K562 (cell line): ENCODE data around the gene CEBPB. TPM values are rescaled to one million over a fixed set of nuclear protein-coding genes. Genes with fewer than 3 reads are reported as not detected.

Source experiments
- ATAC-seq: fragments of 200-7000 bp; cut with Tn5 transposase; 3 replicates; pipeline ENCODE4 v1.9.1; 2020; ENCODE audit warnings: moderate library complexity
- BruUV-seq: library from RNA; stranded (reverse); fragments of 400-500 nt; replicated peaks from 2 replicates; lab custom pipeline; 2021; lab: Mats Ljungman, UMichigan
- CTCF ChIA-PET: fragments of 300-600 bp; formaldehyde crosslinking; extraction: SDS; loops from one replicate; lab custom pipeline; 2021; ENCODE audit warnings: low intra/inter-chr PET ratio; lab: Yijun Ruan, JAX
- POLR2A ChIA-PET: fragments of 300-600, 350-650 bp; sonication (Branson Sonifier 250); formaldehyde crosslinking; extraction: SDS; loops from one replicate; lab custom pipeline; 2021; ENCODE audit warnings: antibody characterized with exemption, inconsistent platforms; lab: Yijun Ruan, JAX
- DNase-seq, 4 experiments: peaks; one replicate each; pipeline versions ENCODE4 v3.0.0 to v3.0.0-alpha.2; 2011 to 2018; ENCODE audit warnings: low spot score in 3 of 4, mixed read lengths in 3 of 4; ENCODE audit errors: extremely low read depth in 1 of 4
- FAIRE-seq: peaks from 2 replicates; lab custom pipeline; 2011; peaks lifted over from hg19 to GRCh38; lab: Jason Lieb, UNC
- H2AFZ ChIP-seq: 2 replicates; pipeline ENCODE4 v1.6.0; 2011; ENCODE audit warnings: low read depth, low read length, control low read depth, inconsistent platforms
- H3K27ac ChIP-seq: fragments of 200-600 bp; 3 replicates; pipeline ENCODE4 v1.8.0; 2011; ENCODE audit warnings: low read depth, mild to moderate bottlenecking, control low read depth, inconsistent platforms, low read length, moderate library complexity, mixed read lengths; ENCODE audit errors: extremely low read depth
- H3K27me3 ChIP-seq, 2 experiments: fragments of 300-600 bp in 1 of 2; 2 replicates in 1 of 2; 3 replicates in 1 of 2; pipeline versions ENCODE4 v1.6.0 to v1.8.0; 2011; ENCODE audit warnings: inconsistent platforms in 2 of 2, low read length in 2 of 2, mild to moderate bottlenecking in 1 of 2, mixed read lengths in 1 of 2, moderate library complexity in 1 of 2; ENCODE audit not compliant: control insufficient read depth in 2 of 2, insufficient read depth in 2 of 2
- H3K36me3 ChIP-seq: fragments of 300-600 bp; 3 replicates; pipeline ENCODE4 v1.8.0; 2011; ENCODE audit warnings: mild to moderate bottlenecking, low read length, inconsistent platforms; ENCODE audit not compliant: control insufficient read depth, insufficient read depth
- H3K4me1 ChIP-seq, 2 experiments: fragments of 200-600 bp in 1 of 2; replicated peaks in 1 of 2; 2 replicates in 1 of 2; 3 replicates in 1 of 2; pipeline versions ENCODE4 v1.5.1 to v1.8.0; 2011; ENCODE audit warnings: inconsistent platforms in 2 of 2, low read length in 2 of 2, mild to moderate bottlenecking in 1 of 2, mixed read lengths in 1 of 2, moderate library complexity in 1 of 2; ENCODE audit not compliant: control insufficient read depth in 2 of 2, insufficient read depth in 2 of 2
- H3K4me2 ChIP-seq: 2 replicates; pipeline ENCODE4 v1.6.1; 2011; ENCODE audit warnings: low read length, control low read depth, inconsistent platforms, mixed read lengths; ENCODE audit not compliant: insufficient read depth
- H3K4me3 ChIP-seq: fragments of 200-600 bp; sonication (generic), shearing (Covaris generic); 2 replicates; pipeline ENCODE4 v1.5.1; 2016; ENCODE audit warnings: control low read depth, inconsistent platforms
- H3K79me2 ChIP-seq: fragments of 200-600 bp; 3 replicates; pipeline ENCODE4 v1.8.0; 2011; ENCODE audit warnings: low read length, inconsistent platforms; ENCODE audit not compliant: control insufficient read depth, insufficient read depth
- H3K9ac ChIP-seq, 2 experiments: 2 replicates each; pipeline versions ENCODE4 v1.6.0 to v1.6.1; 2011; ENCODE audit warnings: low read depth in 2 of 2, low read length in 2 of 2, control low read depth in 1 of 2, inconsistent platforms in 1 of 2, mild to moderate bottlenecking in 1 of 2, mixed read lengths in 1 of 2; ENCODE audit not compliant: insufficient read depth in 1 of 2
- H3K9me1 ChIP-seq: one replicate; pipeline ENCODE4 v1.6.0; 2011; ENCODE audit warnings: inconsistent platforms, mild to moderate bottlenecking, low read length, moderate library complexity; ENCODE audit not compliant: control insufficient read depth, insufficient read depth
- H3K9me3 ChIP-seq: replicated peaks from 2 replicates; pipeline ENCODE4 v1.5.1; 2011; ENCODE audit warnings: low read depth, low read length, inconsistent platforms; ENCODE audit not compliant: control insufficient read depth, insufficient read depth
- H4K20me1 ChIP-seq: replicated peaks from 2 replicates; pipeline ENCODE4 v1.6.1; 2011; ENCODE audit warnings: low read length, inconsistent platforms, mixed read lengths; ENCODE audit not compliant: control insufficient read depth, insufficient read depth
- CCAR2 ChIP-seq: fragments of 200-400 bp; formaldehyde crosslinking; IDR thresholded peaks from 2 replicates; pipeline ENCODE4 v1.6.1; 2017; ENCODE audit warnings: mild to moderate bottlenecking, low read depth, low read length
- CREM ChIP-seq: IDR thresholded peaks from 2 replicates; pipeline ENCODE4 v1.6.1; 2014; ENCODE audit warnings: antibody characterized with exemption, low read depth
- ELF2 ChIP-seq: fragments of 250-450 bp; sonication (Bioruptor Pico); IDR thresholded peaks from 2 replicates; pipeline ENCODE4 v1.5.0; 2021; ENCODE audit warnings: mild to moderate bottlenecking
- ESRRA ChIP-seq: fragments of 450-650 bp; IDR thresholded peaks from 2 replicates; pipeline ENCODE4 v1.6.1; 2014; ENCODE audit warnings: low read depth, mild to moderate bottlenecking, moderate library complexity, borderline replicate concordance
- FOXJ2 ChIP-seq: fragments of 200-800 bp; sonication (Bioruptor generic); IDR thresholded peaks from 2 replicates; pipeline ENCODE4 v1.6.1; 2016; ENCODE audit warnings: missing genetic modification characterization, missing compliant biosample characterization
- JUN ChIP-seq, 2 experiments: sonication (generic) in 1 of 2; formaldehyde crosslinking in 1 of 2; IDR thresholded peaks; 2 replicates each; pipeline versions ENCODE4 v1.6.1 to v1.8.0; 2012 to 2022; ENCODE audit warnings: borderline replicate concordance in 2 of 2, mild to moderate bottlenecking in 2 of 2, improper control_type of control experiment in 1 of 2, low read depth in 1 of 2, low read length in 1 of 2, missing genetic modification reagents in 1 of 2
- KAT7 ChIP-seq: sonication (generic); formaldehyde crosslinking; IDR thresholded peaks from 2 replicates; pipeline ENCODE4 v1.8.0; 2022; ENCODE audit warnings: missing genetic modification reagents, mild to moderate bottlenecking, borderline replicate concordance
- KDM1A ChIP-seq, 2 experiments: fragments of 450-650 bp; IDR thresholded peaks; 2 replicates each; pipeline ENCODE4 v1.6.1; 2016; ENCODE audit warnings: mild to moderate bottlenecking in 2 of 2
- NFXL1 ChIP-seq: fragments of 450-650 bp; formaldehyde crosslinking; IDR thresholded peaks from 2 replicates; pipeline ENCODE4 v1.4.0; 2021; ENCODE audit warnings: mild to moderate bottlenecking
- POLR2B ChIP-seq: fragments of 450-650 bp; IDR thresholded peaks from 2 replicates; pipeline ENCODE4 v1.6.1; 2018; ENCODE audit warnings: low read depth; ENCODE audit not compliant: partially characterized antibody
- RBFOX2 ChIP-seq: fragments of 200-400 bp; formaldehyde crosslinking; IDR thresholded peaks from 2 replicates; pipeline ENCODE4 v1.6.1; 2017; ENCODE audit warnings: low read depth, mild to moderate bottlenecking, low read length, moderate library complexity
- SMARCA4 ChIP-seq: fragments of 450-650 bp; IDR thresholded peaks from 2 replicates; pipeline ENCODE4 v1.6.1; 2016
- SNRNP70 ChIP-seq: fragments of 200-400 bp; formaldehyde crosslinking; optimal IDR thresholded peaks from 2 replicates; pipeline ENCODE3; 2017; ENCODE audit warnings: low read depth, low read length
- TAL1 ChIP-seq: fragments of 450-650 bp; IDR thresholded peaks from 2 replicates; pipeline ENCODE4 v1.6.1; 2016; ENCODE audit warnings: mild to moderate bottlenecking
- TARDBP ChIP-seq: fragments of 450-650 bp; IDR thresholded peaks from 2 replicates; pipeline ENCODE4 v1.6.1; 2016
- TCF7L2 ChIP-seq: fragments of 150-350 bp; IDR thresholded peaks from 2 replicates; pipeline ENCODE4 v1.6.1; 2016; ENCODE audit warnings: low read depth, mild to moderate bottlenecking, low read length, moderate library complexity
- USF2 ChIP-seq: sonication (generic); formaldehyde crosslinking; IDR thresholded peaks from 2 replicates; pipeline ENCODE4 v1.5.0; 2020; ENCODE audit warnings: missing genetic modification reagents
- WGBS: fragments of 100-300 bp; shearing (Covaris generic); methylation state at CpG from one replicate; pipeline ENCODE4 v1.1.6; 2016; ENCODE audit warnings: low coverage, mixed read lengths; ENCODE audit not compliant: insufficient coverage; ENCODE audit errors: missing lambda C conversion rate; 5-methylcytosine and 5-hydroxymethylcytosine counted together
- in situ Hi-C: fragments of 300-500 bp; cut with MboI; formaldehyde crosslinking; loops from 4 replicates; pipeline ENCODE4 v1.15.0; 2018; ENCODE audit warnings: inconsistent platforms, mixed read lengths
- intact Hi-C: fragments of 100-400 bp; cut with micrococcal nuclease; formaldehyde crosslinking; loops from 2 replicates; pipeline ENCODE4 v1.14.2; 2022
- polyA plus RNA-seq, 8 experiments: library from polyadenylated mRNA; depleted of rRNA in 4 of 8; stranded (reverse) in 5 of 8; unstranded in 3 of 8; fragments of >200 nt; fragmentation: Nextera tagmentation in 2 of 8; fragmentation: Illumina TruSeq in 1 of 8; extraction: Ambion mirVana in 2 of 8; extraction: Trizol in 1 of 8; gene quantifications; 2 replicates each; pipeline versions ENCODE4 v1.2.1 to v1.2.3, GENCODE V29; 2011 to 2014; ENCODE audit warnings: inconsistent platforms in 1 of 8, missing spikeins in 1 of 8
- total RNA-seq, 7 experiments: library from RNA; depleted of rRNA in 6 of 7; stranded (reverse); fragments of >200 nt in 6 of 7; fragmentation: Illumina TruSeq in 2 of 7; extraction: Trizol in 2 of 7; gene quantifications; 2 replicates each; pipeline versions ENCODE4 v1.2.1 to v1.2.3, GENCODE V29; 2011 to 2021; ENCODE audit warnings: low replicate concordance in 1 of 7
- TF ChIP-seq, protein P1 (sequence below): sonication (generic); formaldehyde crosslinking; IDR thresholded peaks from 2 replicates; pipeline ENCODE4 v1.8.1; 2023; ENCODE audit warnings: mild to moderate bottlenecking, missing genetic modification reagents
- TF ChIP-seq, protein P2 (sequence below): fragments of 250-450 bp; sonication (Bioruptor Pico); IDR thresholded peaks from 2 replicates; pipeline ENCODE4 v1.8.0; 2021; ENCODE audit warnings: mild to moderate bottlenecking, moderate library complexity

CEBPB gene
- total and polyA plus RNA-seq, 9 of the 15 experiments (the other 6 are each of a cell fraction or from before 2014, with no cell fraction given), result 1.2 to 72.6 (median 7.8) TPM

DNA sequence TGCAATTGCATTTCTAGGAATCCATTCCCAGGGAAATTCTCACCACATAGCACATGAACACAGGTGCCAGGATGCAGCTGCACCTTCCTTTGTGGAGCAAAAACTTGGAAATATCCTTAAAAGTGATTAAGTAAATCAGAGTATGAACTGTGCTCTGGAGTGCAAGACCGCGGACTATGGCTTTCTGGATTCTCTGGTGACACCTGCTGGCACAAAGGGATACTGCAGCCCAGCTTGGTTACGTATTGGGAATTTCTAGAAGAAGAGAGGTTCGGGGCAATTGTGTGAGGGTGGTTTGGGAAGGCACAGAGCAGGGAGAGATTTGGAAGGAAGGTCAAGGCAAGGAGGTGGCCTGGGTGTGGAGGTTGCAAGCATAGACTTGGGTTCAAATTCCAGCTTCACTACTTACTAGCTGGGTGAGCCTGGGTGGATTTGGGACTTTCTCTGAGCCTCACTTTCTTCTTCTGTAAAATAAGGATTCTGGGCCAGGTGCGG is 21.3 kb upstream of the CEBPB start (continued):
- TF ChIP-seq CCAR2 (no peak), CREM (peak; percentile 49; the same call in 1 of the 2 replicates), TARDBP (0 out of 2 replicates have a peak, but pooled peaks have one; percentile 73), TCF7L2 (no peak), POLR2B (no peak)

DNA sequence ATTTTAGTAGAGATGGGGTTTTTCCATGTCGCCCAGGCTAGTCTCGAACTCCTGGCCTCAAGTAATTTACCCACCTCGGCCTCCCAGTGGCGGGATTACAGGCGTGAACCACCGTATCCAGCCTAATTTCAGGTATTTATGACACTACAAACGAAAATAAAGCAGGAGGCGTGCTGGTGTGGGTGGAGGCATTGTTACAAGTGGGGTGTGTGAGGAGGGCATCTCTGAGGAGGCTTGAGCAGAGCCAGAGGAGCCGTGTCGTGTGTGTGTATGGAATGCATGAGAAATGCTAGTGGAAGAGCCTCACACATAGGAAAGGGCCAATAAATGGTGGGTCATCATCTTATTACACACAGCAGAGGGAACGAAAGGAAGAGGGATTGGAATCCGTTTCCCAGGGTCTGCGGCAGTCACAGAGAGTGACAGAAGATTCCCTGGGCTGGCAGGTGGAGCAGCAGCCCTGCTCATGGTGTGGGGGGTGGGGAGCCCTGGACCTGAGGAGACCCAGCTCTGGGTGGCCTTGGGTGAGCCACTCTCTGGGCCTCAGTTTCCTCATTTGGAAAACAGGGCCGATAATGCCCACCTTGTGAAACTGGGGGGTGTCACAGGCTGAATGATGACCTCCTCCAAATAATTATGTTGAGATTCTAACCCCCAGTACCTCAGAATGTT is 19.9 kb upstream of the CEBPB start:
- Histone ChIP-seq H3K4me1 (peaks cover 7 to 23% of the 10 kb centered on the region in 2 experiments; a peak in 4 of 5 replicates), H3K9me1 (no peaks in the 10 kb centered on the region), H4K20me1 (no peaks in the 10 kb centered on the region), H3K4me2 (no peak overlapping the region), H3K9ac (no peak overlapping the region), H3K79me2 (no peaks in the 10 kb centered on the region), H3K4me3 (no peak overlapping the region), H3K27me3 (no peaks in the 10 kb centered on the region), H3K27ac (no peak overlapping the region), H3K9me3 (no peaks in the 10 kb centered on the region), H2AFZ (no peak overlapping the region), H3K36me3 (no peaks in the 10 kb centered on the region)
- FAIRE-seq, result no peak
- ChIA-PET POLR2A (interaction anchor here (0.7 to 1.6 kb wide), 3 partner anchors 11 to 151 kb away, joined by 3 to 4 read pairs (median 3); no protein-coding TSS in a partner anchor), CTCF (interaction anchor here (1.2 to 1.9 kb wide), 2 partner anchors 19 to 191 kb away, joined by 4 to 13 read pairs; no protein-coding TSS in a partner anchor)
- no peak for ATAC-seq
- intact Hi-C loops (no loop called here), in situ Hi-C loops (loop anchor here (5.0 kb wide), 1 partner anchor 93 kb away; no protein-coding TSS in a partner anchor)
- DNase-seq, result peak in 1 of 4 experiments; percentile 3
- 64% methylated on average over 14 of the region's 14 CpGs for WGBS
- no TSS peak for BruUV-seq
- TF ChIP-seq ESRRA, result no peak
- no peak for TF ChIP-seq SMARCA4
- no peak for TF ChIP-seq JUN (IDR thresholded peaks at IDR 0.05; ENCODE audit: borderline replicate concordance, low read depth, low read length)
- TF ChIP-seq JUN (CRISPR knock-in tag; IDR thresholded peaks at IDR 0.05; ENCODE audit: borderline replicate concordance), result no peak
- TF ChIP-seq USF2 (CRISPR knock-in tag), result no peak
- no peak for TF ChIP-seq NFXL1 (CRISPR knock-in tag)
- no peak for TF ChIP-seq POLR2B
- TF ChIP-seq, protein P1, sequence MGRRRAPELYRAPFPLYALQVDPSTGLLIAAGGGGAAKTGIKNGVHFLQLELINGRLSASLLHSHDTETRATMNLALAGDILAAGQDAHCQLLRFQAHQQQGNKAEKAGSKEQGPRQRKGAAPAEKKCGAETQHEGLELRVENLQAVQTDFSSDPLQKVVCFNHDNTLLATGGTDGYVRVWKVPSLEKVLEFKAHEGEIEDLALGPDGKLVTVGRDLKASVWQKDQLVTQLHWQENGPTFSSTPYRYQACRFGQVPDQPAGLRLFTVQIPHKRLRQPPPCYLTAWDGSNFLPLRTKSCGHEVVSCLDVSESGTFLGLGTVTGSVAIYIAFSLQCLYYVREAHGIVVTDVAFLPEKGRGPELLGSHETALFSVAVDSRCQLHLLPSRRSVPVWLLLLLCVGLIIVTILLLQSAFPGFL, result no peak
- no peak for TF ChIP-seq RBFOX2
- no peak for TF ChIP-seq SNRNP70
- TF ChIP-seq, protein P2, sequence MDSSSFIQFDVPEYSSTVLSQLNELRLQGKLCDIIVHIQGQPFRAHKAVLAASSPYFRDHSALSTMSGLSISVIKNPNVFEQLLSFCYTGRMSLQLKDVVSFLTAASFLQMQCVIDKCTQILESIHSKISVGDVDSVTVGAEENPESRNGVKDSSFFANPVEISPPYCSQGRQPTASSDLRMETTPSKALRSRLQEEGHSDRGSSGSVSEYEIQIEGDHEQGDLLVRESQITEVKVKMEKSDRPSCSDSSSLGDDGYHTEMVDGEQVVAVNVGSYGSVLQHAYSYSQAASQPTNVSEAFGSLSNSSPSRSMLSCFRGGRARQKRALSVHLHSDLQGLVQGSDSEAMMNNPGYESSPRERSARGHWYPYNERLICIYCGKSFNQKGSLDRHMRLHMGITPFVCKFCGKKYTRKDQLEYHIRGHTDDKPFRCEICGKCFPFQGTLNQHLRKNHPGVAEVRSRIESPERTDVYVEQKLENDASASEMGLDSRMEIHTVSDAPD (CRISPR knock-in tag), result no peak
- TF ChIP-seq TAL1, result no peak
- no peak for TF ChIP-seq KAT7 (CRISPR knock-in tag)
- no peak for TF ChIP-seq FOXJ2 (tag)
- no peak for TF ChIP-seq ELF2 (CRISPR knock-in tag)
- no peak for TF ChIP-seq KDM1A (IDR thresholded peaks at IDR 0.05)
